GM12892 (cell line): ENCODE measurements around the gene MFSD6L.

Source experiments
- POLR2A ChIP-seq: IDR thresholded peaks from 2 replicates; pipeline ENCODE4 v1.6.1; 2011; ENCODE audit warnings: low read depth, low read length, control low read depth
- POLR2AphosphoS5 ChIP-seq: IDR thresholded peaks from 2 replicates; pipeline ENCODE4 v1.6.1; 2011; ENCODE audit warnings: low read depth, low read length, control low read depth

DNA sequence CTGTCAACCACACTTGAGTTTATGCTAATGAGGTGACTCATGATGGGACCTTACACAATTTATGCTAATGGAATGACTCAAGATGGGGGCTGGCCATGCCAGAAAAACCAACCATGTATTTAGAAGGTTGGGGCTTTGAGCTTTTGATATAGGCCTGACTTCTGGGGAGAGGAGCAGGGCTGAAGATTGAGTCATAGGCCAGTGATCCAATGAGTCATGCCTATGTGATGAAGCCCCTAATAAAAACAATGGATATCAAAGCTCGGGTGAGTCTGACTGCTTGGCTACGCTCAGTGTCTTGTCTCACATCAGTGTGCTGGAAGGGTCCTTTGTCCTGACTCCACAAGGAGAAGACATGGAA, 7.3 kb downstream of the MFSD6L start:
- TF ChIP-seq POLR2A (no peak), POLR2AphosphoS5 (no peak)
